ENCODE results near the gene KCNG4.
A peak's percentile ranks its signal among the peaks of the same experiment; 100 is the strongest.
"Not testable (repeated sequence)": the region's sequence is repeated elsewhere in the genome, so short reads cannot be mapped to it uniquely, and the experiment has no call there.

Gene KCNG4

GRCh38 chr16:84234321-84235241, 5.2 kb downstream of the KCNG4 start:
- DNase-seq = no peak

GRCh38 chr16:84233748-84234147, 6.1 kb downstream of the KCNG4 start:
- no peak for DNase-seq

- DNase-seq = no peak
These were observed 6.8 kb downstream of the KCNG4 start for GRCh38 chr16:84232969-84233368.

- no peak for DNase-seq
These were observed 7.8 kb downstream of the KCNG4 start for GRCh38 chr16:84232060-84232459.

DNA sequence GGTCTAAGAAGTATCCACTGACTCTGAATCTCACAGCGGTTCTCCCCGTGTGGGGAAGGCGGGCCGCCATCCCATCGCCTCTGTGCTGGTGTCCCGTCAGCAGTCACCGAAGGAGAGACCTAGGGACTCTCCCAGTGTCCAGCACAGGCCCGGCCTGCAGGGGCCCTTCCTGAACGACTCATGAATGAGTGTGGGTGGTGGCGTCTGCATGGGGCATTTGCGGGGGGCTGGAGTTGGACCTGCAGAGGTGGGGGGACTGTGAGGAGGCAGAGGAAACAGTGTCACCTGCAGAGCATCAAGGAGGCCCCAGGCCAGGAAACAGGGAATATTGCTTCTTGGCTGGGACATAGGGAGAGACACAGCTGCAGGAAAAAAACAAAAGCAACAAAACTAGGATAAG, 10.3 kb downstream of the KCNG4 start:
- DNase-seq = no peak

DNA sequence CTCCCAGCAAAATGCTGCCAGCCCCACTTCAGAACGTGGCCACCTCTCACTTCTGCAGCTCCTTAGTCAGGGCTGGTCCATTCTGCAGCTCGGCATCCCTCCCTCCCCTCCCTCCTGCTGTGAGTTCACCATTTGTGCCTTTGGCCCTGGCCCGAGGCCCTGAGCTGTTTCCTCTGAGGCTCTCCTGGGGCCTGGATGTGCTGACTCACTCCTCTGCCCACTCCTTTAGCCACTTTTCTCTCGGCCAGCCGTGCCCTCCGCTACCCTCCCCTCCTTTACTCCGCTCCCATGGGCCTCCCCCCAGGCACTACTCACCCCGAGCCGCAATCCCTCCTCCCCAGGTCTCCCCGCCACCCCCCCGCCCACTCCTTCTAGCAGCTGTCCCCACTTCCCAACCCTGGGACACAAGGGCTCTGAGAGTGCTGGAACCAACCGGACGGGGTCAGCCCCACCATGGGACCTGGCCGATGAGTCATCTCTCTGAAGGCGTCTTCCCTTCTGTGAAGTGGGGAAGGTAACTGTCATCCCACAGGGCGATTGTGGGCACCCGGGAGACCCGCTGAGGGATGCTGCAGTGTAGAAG, 11.5 kb downstream of the KCNG4 start:
- peak in 1 of 3 experiments; percentile 20 for DNase-seq

GRCh38 chr16:84227548-84227947, 12.3 kb downstream of the KCNG4 start:
- no peak for DNase-seq

DNA sequence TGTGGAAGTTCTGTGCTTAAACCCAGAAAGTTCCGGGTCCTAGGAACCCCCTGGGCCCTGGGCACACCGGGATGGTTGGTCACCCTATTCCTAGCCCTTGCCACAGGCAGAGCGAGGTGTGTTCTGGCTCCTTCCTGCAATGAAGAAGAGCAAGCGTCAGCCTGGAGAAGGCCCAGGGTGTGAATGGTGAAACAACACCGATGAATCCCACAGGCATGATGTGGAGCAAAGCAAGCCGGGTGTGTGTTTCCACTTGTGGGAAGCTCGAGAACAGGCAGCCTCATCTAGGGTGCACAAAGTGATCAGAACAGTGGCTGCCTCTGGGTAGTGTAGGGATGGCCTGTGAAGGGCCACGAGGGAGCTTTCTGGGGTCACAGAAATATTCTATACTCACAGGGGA, 13.8 kb downstream of the KCNG4 start:
- no peak for DNase-seq

DNA sequence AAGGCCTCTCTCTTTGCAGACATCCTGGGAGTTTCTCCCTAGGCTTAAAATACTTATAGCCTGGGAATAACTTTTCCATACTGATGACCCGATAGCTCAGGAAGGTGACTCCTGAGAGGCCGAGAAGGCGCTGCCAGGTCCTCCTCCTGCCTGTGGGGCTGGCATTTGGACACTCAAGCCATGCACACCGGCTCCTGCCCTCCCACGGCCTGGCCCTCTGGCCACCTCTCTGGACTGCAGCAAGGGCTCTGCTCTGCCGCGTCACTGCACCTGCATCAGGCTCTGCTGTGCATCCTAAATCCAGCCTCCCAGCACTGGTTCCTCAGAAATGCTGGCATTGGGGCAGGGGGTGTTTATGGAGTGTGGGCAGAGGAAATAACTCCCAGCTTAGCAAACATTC, 14.2 kb downstream of the KCNG4 start:
- DNase-seq = no peak

GRCh38 chr16:84225126-84225525, 14.7 kb downstream of the KCNG4 start:
- DNase-seq = no peak

DNA sequence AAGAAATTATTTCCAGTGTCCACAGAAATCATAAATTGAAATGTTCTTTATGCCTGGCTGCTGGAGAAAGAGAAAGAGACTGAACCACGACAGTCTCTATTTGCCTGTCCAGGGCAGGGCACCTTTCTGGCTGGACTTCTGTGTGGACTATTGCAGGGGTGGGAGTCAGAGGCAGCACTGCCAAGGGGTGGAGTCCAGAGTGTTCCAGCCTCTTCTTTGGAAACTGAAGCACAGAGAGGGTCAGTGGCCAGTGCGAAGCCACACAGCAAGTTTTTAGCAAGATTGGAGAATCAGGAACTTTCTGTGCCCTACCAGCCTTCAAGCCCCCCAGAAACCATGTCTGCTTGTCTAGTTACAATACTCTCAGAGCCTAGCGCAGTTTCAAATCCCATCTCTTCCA, 15.3 kb downstream of the KCNG4 start:
- no peak for DNase-seq

- no peak for DNase-seq
These were observed 16.4 kb downstream of the KCNG4 start for GRCh38 chr16:84223456-84223855.

- no peak for DNase-seq
These were observed 19.0 kb downstream of the KCNG4 start for GRCh38 chr16:84220851-84221250.

GRCh38 chr16:84218956-84219355, 20.9 kb downstream of the KCNG4 start:
- no peak for DNase-seq

DNA sequence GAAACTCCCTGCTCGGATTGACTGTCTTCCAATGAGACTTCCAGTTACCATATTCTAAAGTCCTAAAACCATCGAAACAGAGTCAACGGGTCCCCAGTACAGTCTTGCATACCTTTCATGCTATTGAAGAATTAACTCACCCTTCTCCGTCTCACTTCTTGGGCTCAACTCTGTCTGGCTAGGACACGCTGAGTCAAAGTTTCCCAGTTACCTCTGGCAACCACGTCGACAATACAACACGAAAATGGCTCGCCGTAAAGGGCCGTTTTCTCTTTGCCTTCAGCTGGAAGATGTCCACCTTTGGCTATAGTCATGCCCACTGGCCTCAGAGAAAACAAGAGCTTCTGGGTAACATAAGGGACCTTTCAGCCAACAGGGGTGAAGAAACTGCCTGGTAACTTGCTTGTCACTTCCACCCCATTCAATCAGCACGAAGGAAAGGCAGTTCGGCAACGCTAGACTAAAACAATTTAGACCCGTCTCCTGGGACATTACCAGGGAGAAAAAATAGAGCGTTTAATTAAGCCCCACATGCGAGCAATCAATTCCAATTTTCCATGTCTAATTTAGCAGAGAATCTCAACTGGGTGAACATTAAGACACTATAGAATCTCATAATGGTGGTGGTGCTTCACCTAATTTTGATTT, 21.5 kb downstream of the KCNG4 start:
- DNase-seq = no peak

DNA sequence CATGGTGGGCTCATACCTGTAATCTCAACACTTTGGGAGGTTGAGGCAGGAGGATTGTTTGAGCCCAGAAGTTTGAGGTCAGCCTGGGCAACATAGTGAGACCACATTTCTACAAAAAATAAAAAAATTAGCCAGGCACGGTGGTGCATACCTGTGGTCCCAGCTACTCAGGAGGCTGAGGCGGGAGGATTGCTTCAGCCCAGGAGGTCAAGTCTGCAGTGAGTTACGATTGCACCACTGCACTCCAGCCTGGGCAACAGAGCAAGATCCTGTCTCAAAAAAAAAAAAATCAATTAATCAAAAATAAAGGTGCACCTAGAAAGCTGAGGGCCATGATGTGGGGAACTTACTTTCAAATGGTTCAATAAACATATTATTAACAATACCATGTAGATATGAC, 23.7 kb downstream of the KCNG4 start:
- DNase-seq = not testable (repeated sequence)

GRCh38 chr16:84215531-84215930, 24.3 kb downstream of the KCNG4 start:
- DNase-seq = no peak

DNA sequence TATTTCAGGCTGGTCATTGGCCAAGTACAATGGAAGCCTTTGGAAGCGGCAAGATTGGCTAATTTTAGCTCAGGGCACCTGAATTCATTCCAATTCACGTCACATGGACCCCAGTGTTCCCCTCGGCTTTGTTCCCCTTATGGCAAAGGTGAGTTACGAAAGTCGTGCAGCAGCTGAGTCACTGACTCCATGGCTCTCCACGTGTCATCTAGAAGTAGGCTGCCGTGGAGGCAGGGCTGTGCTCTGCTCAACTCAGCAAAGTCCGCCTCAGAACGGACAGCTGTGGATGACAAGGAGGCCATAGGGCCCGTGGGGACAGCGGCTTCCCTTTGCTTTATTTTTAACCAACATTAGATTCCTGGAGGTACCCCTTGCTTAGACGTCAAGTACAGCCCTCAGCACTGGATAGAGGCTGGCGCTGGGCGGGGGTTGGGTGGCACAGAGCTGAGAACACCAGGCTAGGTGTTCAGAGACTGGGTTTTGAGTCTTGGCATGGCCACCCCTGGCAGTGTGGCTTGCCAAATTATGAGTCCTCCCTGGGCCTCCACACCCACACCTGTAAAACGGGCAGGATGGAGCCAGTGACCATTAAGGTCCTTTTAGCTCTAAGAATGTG, 25.3 kb downstream of the KCNG4 start:
- DNase-seq = no peak

- DNase-seq = no peak
These were observed 27.2 kb downstream of the KCNG4 start for GRCh38 chr16:84212631-84213030.

GRCh38 chr16:84212154-84212553, 27.7 kb downstream of the KCNG4 start:
- no peak for DNase-seq

DNA sequence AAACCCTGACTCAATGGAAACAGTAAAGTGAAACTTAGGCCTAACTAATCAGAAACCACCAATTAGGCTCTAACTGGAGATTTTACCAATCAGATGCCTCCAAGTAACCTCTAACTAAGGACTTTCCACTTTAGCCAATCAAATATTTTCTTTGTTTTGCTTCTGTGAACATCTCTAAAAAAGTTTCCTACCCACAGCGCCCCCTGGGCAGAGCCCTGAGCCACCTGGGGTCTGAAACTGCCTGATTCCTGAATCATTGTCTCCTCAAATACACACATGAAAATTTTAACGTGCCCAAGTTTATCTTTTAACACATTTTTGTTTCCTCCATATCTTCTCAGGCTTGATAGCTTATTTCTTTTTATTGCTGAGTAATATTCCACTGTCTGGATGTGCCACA, 29.8 kb downstream of the KCNG4 start:
- no peak for DNase-seq

GRCh38 chr16:84207879-84208278, 31.9 kb downstream of the KCNG4 start:
- DNase-seq = no peak

- no peak for DNase-seq
These were observed 32.6 kb downstream of the KCNG4 start for GRCh38 chr16:84207251-84207650.

All from NCI-H1417 (cell line).